GM23248 (cell line): ENCODE measurements around the gene DYSF. TPM values are rescaled to one million over a fixed set of nuclear protein-coding genes. Genes with fewer than 3 reads are reported as not detected.
A peak's percentile ranks its signal among the peaks of the same experiment; 100 is the strongest.

ENCODE experiments used
- DNase-seq: peaks from one replicate; pipeline ENCODE4 v3.0.0-alpha.2; 2015
- H2AFZ ChIP-seq: fragments of 200-600 bp; sonication (generic); 2 replicates; pipeline ENCODE4 v1.6.1; 2016; ENCODE audit warnings: antibody characterized with exemption
- H3F3A ChIP-seq: fragments of 200-600 bp; sonication (generic); 2 replicates; pipeline ENCODE4 v1.6.1; 2016; ENCODE audit warnings: mild to moderate bottlenecking, antibody characterized with exemption, mixed run types; ENCODE audit not compliant: insufficient read depth
- H3K27ac ChIP-seq: fragments of 200-600 bp; sonication (generic); 2 replicates; pipeline ENCODE4 v1.5.1; 2016; ENCODE audit warnings: mild to moderate bottlenecking
- H3K27me3 ChIP-seq: fragments of 200-600 bp; sonication (generic); replicated peaks from 2 replicates; pipeline ENCODE4 v1.6.1; 2016; ENCODE audit warnings: mild to moderate bottlenecking; ENCODE audit not compliant: insufficient read depth
- H3K36me3 ChIP-seq: fragments of 200-600 bp; sonication (generic); 2 replicates; pipeline ENCODE4 v1.6.1; 2016; ENCODE audit warnings: low read depth, mild to moderate bottlenecking
- H3K4me1 ChIP-seq: fragments of 200-600 bp; sonication (generic); 2 replicates; pipeline ENCODE4 v1.6.1; 2016; ENCODE audit warnings: mild to moderate bottlenecking; ENCODE audit not compliant: insufficient read depth
- H3K4me2 ChIP-seq: fragments of 200-600 bp; sonication (generic); one replicate; pipeline ENCODE4 v1.6.1; 2016; ENCODE audit warnings: mild to moderate bottlenecking; ENCODE audit not compliant: unreplicated experiment
- H3K4me3 ChIP-seq: fragments of 200-600 bp; sonication (generic); 2 replicates; pipeline ENCODE4 v1.5.1; 2016; ENCODE audit warnings: mild to moderate bottlenecking
- H3K79me2 ChIP-seq: fragments of 200-600 bp; sonication (generic); 2 replicates; pipeline ENCODE4 v1.6.1; 2016; ENCODE audit warnings: mild to moderate bottlenecking; ENCODE audit not compliant: insufficient read depth
- H3K9ac ChIP-seq: fragments of 200-600 bp; sonication (generic); 2 replicates; pipeline ENCODE4 v1.6.1; 2016; ENCODE audit warnings: mild to moderate bottlenecking
- H3K9me2 ChIP-seq: fragments of 200-600 bp; sonication (generic); 2 replicates; pipeline ENCODE4 v1.6.1; 2016; ENCODE audit warnings: mixed run types, mild to moderate bottlenecking, moderate library complexity; ENCODE audit not compliant: insufficient read depth
- H3K9me3 ChIP-seq: fragments of 200-600 bp; sonication (generic); one replicate; pipeline ENCODE4 v1.6.1; 2017; ENCODE audit warnings: low read depth
- H4K20me1 ChIP-seq: fragments of 200-600 bp; sonication (generic); 2 replicates; pipeline ENCODE4 v1.6.0; 2016; ENCODE audit not compliant: insufficient read depth
- EZH2 ChIP-seq: fragments of 200-600 bp; sonication (generic); IDR thresholded peaks from 2 replicates; pipeline ENCODE4 v1.6.1; 2018; ENCODE audit warnings: antibody characterized with exemption, mild to moderate bottlenecking; ENCODE audit not compliant: insufficient read depth, poor library complexity, severe bottlenecking
- EZH2phosphoT487 ChIP-seq: fragments of 200-600 bp; sonication (generic); IDR thresholded peaks from 2 replicates; pipeline ENCODE4 v1.6.1; 2018; ENCODE audit warnings: antibody characterized with exemption, moderate library complexity, mild to moderate bottlenecking, low read depth; ENCODE audit not compliant: insufficient read depth
- WGBS, 2 experiments: methylation state at CpG; one replicate each; pipeline ENCODE4 v1.1.6; 2015 to 2017; ENCODE audit warnings: low lambda C conversion rate in 2 of 2, low coverage in 1 of 2; ENCODE audit errors: missing lambda C conversion rate in 2 of 2; 5-methylcytosine and 5-hydroxymethylcytosine counted together
- in situ Hi-C: fragments of 300-500 bp; cut with MboI; formaldehyde crosslinking; loops from 2 replicates; pipeline ENCODE4 v1.15.0; 2020
- polyA plus RNA-seq: library from polyadenylated mRNA; unstranded; fragments of >200 nt; fragmentation: Nextera tagmentation; extraction: Ambion mirVana; gene quantifications from 2 replicates; pipeline ENCODE4 v1.2.1, GENCODE V29; 2016
- total RNA-seq: library from RNA; depleted of rRNA; stranded (reverse); fragments of >200 nt; shearing (Covaris generic); gene quantifications from 2 replicates; pipeline ENCODE4 v1.2.3, GENCODE V29; 2014

Gene DYSF
- total and polyA plus RNA-seq, 2 experiments from 2014 or later: 0.25 to 0.54 TPM

- no peak for DNase-seq
- Histone ChIP-seq H3K4me3 (no peak overlapping the region), H3K4me1 (no peaks in the 10 kb centered on the region), H3K9me2 (no peaks in the 10 kb centered on the region), H3K9ac (no peak overlapping the region), H4K20me1 (no peaks in the 10 kb centered on the region), H3K4me2 (no peak overlapping the region), H2AFZ (no peak overlapping the region), H3K27ac (no peak overlapping the region), H3K79me2 (no peaks in the 10 kb centered on the region), H3K9me3 (no peaks in the 10 kb centered on the region), H3K36me3 (no peaks in the 10 kb centered on the region), H3K27me3 (no peaks in the 10 kb centered on the region), H3F3A (no peaks in the 10 kb centered on the region)
- 68% methylated on average over 3 to 5 of the region's 5 CpGs for WGBS, 2 experiments
- TF ChIP-seq EZH2: no peak
- TF ChIP-seq EZH2phosphoT487: no peak
- in situ Hi-C loops: no loop called here
Measured at GRCh38 chr2:71620851-71621251, 167.5 kb downstream of the DYSF start.

GRCh38 chr2:71629273-71629672 lies 175.9 kb downstream of the DYSF start:
- no peaks in the 10 kb centered on the region for H3K79me2 ChIP-seq
- H3K4me3 ChIP-seq: no peak overlapping the region
- H3F3A ChIP-seq: no peaks in the 10 kb centered on the region
- H3K4me1 ChIP-seq: peaks cover 17% of the 10 kb centered on the region
- in situ Hi-C loops: no loop called here
- no peak overlapping the region for H2AFZ ChIP-seq
- H3K27ac ChIP-seq: no peak overlapping the region
- H3K9me2 ChIP-seq: no peaks in the 10 kb centered on the region
- no peak overlapping the region for H3K4me2 ChIP-seq
- TF ChIP-seq EZH2: no peak
- TF ChIP-seq EZH2phosphoT487: no peak
- H3K27me3 ChIP-seq: no peaks in the 10 kb centered on the region
- DNase-seq: no peak
- H4K20me1 ChIP-seq: no peaks in the 10 kb centered on the region
- H3K9me3 ChIP-seq: no peaks in the 10 kb centered on the region
- no peaks in the 10 kb centered on the region for H3K36me3 ChIP-seq
- H3K9ac ChIP-seq: no peak overlapping the region

- DNase-seq: no peak
- no peaks in the 10 kb centered on the region for H3K79me2 ChIP-seq
- no peaks in the 10 kb centered on the region for H4K20me1 ChIP-seq
- no peaks in the 10 kb centered on the region for H3K9me3 ChIP-seq
- H3K9me2 ChIP-seq: no peaks in the 10 kb centered on the region
- H3K9ac ChIP-seq: no peak overlapping the region
- 89 to 90% methylated on average over 2 of the region's 2 CpGs for WGBS, 2 experiments
- H3K4me1 ChIP-seq: peaks cover 17% of the 10 kb centered on the region
- no peak for TF ChIP-seq EZH2
- no peak for TF ChIP-seq EZH2phosphoT487
- H3K36me3 ChIP-seq: no peaks in the 10 kb centered on the region
- no peak overlapping the region for H3K4me3 ChIP-seq
- no peaks in the 10 kb centered on the region for H3K27me3 ChIP-seq
- no peaks in the 10 kb centered on the region for H3F3A ChIP-seq
- H3K4me2 ChIP-seq: no peak overlapping the region
- no peak overlapping the region for H2AFZ ChIP-seq
- in situ Hi-C loops: no loop called here
- no peak overlapping the region for H3K27ac ChIP-seq
Measured at GRCh38 chr2:71629771-71630453, 176.6 kb downstream of the DYSF start.

DNA sequence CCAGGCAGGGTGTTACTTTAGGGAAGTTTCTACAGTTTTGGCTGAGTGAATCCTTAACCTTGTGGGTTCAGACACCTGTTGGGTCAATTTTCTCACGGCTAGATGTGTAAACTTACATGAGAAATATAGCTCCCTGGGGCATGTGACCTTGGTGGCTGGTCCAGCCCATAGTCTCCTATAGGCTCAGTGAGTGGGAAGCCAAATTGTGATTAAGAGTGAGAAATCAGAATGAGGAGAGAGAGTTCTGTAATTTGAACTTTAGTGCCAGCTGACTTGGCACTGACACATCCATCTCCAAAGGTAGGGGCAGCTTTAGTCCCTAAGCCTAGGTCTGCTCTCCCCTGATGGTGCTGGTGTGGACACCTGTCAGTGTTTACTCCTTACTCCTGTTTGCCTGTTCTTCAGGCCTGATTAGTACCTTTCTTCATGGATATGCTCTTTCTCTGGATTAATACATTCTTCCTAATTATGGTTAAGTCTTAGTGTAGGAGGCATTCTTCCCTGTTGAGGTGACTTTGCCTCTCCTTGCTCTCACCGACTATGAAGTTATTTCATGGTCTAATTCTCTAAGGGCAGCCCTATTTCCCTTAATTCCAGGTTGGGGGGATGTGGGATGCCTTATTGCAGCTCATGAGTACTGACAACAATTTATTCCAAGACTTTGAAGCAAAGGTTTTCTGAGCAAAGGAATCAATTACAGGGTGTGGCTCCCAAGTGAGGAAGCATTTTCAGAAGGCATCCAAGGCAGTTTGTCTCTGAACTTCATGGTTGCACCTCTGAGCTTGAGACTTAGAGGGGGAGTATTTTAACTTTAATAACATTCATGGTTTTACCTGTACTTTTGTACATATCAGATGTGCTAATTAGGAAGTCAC lies 177.3 kb downstream of the DYSF start:
- Histone ChIP-seq H3K4me2 (peak overlapping the region; percentile 82), H3K4me3 (peak overlapping the region; percentile 64; the same call in 1 of the 2 replicates), H3K27ac (no peak overlapping the region), H3K4me1 (peaks cover 17% of the 10 kb centered on the region), H3K27me3 (no peaks in the 10 kb centered on the region), H2AFZ (peak overlapping the region; percentile 68; the same call in 1 of the 2 replicates), H3K36me3 (no peaks in the 10 kb centered on the region), H3K79me2 (no peaks in the 10 kb centered on the region), H4K20me1 (no peaks in the 10 kb centered on the region), H3K9ac (no peak overlapping the region), H3K9me2 (no peaks in the 10 kb centered on the region), H3K9me3 (no peaks in the 10 kb centered on the region), H3F3A (no peaks in the 10 kb centered on the region)
- TF ChIP-seq EZH2phosphoT487: no peak
- TF ChIP-seq EZH2: no peak
- no peak for DNase-seq
- in situ Hi-C loops: no loop called here
- 87 to 88% methylated on average over 2 of the region's 2 CpGs for WGBS, 2 experiments
